ENCODE measurements around the gene ZBTB20.

DNA sequence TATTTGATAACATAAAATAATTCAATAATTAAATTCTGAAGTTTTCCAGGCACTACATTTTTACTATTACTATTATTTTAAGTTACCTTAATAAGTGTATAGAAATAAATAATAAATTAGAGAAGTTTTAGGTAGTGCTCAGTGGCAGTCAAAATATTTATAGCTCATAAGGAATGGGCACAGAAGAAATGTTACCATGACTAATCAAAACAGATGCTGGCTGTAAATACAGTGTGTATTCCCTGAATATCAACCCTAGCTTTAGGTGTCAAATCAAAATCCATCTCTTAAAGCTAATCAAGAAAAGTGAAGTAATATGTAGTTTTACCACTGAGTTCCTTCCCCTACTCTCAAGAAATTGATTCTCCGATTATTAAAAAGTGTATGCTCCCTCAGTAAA lies 35.5 kb downstream of the ZBTB20 start:
- TF ChIP-seq, protein P1, sequence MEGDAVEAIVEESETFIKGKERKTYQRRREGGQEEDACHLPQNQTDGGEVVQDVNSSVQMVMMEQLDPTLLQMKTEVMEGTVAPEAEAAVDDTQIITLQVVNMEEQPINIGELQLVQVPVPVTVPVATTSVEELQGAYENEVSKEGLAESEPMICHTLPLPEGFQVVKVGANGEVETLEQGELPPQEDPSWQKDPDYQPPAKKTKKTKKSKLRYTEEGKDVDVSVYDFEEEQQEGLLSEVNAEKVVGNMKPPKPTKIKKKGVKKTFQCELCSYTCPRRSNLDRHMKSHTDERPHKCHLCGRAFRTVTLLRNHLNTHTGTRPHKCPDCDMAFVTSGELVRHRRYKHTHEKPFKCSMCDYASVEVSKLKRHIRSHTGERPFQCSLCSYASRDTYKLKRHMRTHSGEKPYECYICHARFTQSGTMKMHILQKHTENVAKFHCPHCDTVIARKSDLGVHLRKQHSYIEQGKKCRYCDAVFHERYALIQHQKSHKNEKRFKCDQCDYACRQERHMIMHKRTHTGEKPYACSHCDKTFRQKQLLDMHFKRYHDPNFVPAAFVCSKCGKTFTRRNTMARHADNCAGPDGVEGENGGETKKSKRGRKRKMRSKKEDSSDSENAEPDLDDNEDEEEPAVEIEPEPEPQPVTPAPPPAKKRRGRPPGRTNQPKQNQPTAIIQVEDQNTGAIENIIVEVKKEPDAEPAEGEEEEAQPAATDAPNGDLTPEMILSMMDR (IDR thresholded peaks at IDR 0.05): no peak
- TF ChIP-seq POLR2A (IDR thresholded peaks at IDR 0.05): no peak

Measured in thyroid gland (tissue), 4 donors.